ENCODE measurements around the gene AKT2. TPM values are rescaled to one million over a fixed set of nuclear protein-coding genes. Genes with fewer than 3 reads are reported as not detected.

Gene AKT2
- total and polyA plus RNA-seq, 10 of the 15 experiments (the other 5 are each of a cell fraction or from before 2014, with no cell fraction given) = 1.0 to 185 (median 71.5) TPM

GRCh38 chr19:40240332-40240731 is 44.8 kb downstream of the AKT2 start:
- Histone ChIP-seq H3K27ac (ENCODE audit: control insufficient read depth, insufficient read depth) (no peak overlapping the region), H3K4me1 (ENCODE audit: control insufficient read depth, insufficient read depth, low read length) (no peaks in the 10 kb centered on the region), H3K79me2 (ENCODE audit: control insufficient read depth, insufficient read depth, low read length) (no peaks in the 10 kb centered on the region), H3K27me3 (replicated peaks in 1 of 2; ENCODE audit: control insufficient read depth in 2 of 2, insufficient read depth in 2 of 2, low read length in 1 of 2) (no peaks in the 10 kb centered on the region), H3K36me3 (ENCODE audit: control insufficient read depth in 2 of 2, insufficient read depth in 2 of 2, low read length in 1 of 2) (peaks cover 25 to 41% of the 10 kb centered on the region in 2 experiments; a peak in 3 of 4 replicates), H3K4me2 (ENCODE audit: control insufficient read depth, insufficient read depth) (no peak overlapping the region), H3K9me3 (replicated peaks; ENCODE audit: control insufficient read depth, insufficient read depth, low read length) (no peaks in the 10 kb centered on the region), H2AFZ (ENCODE audit: control insufficient read depth, low read depth, low read length) (no peak overlapping the region), H4K20me1 (ENCODE audit: control insufficient read depth, insufficient read depth) (no peaks in the 10 kb centered on the region), H3K4me3 (no peak overlapping the region), H3K9ac (ENCODE audit: control insufficient read depth, insufficient read depth, low read length) (no peak overlapping the region)
- ChIA-PET CTCF (no interaction called here), POLR2A (no interaction called here), SMC1A (ENCODE audit: uncharacterized antibody, unreplicated experiment) (no interaction called here), RAD21 (ENCODE audit: unreplicated experiment) (no interaction called here)
- in situ Hi-C loops (cut with MboI) = no loop called here
- BruUV-seq (replicated peaks) = no TSS peak
- no peak for DNase-seq (ENCODE audit: low read depth, low spot score)
- intact Hi-C loops (cut with micrococcal nuclease; ENCODE audit: unreplicated experiment) = no loop called here
- TF ChIP-seq RAD21 (IDR thresholded peaks at IDR 0.05; ENCODE audit: insufficient read depth, low read depth, low read length) (no peak), RB1 (IDR thresholded peaks at IDR 0.05; ENCODE audit: borderline replicate concordance) (no peak), MEF2B (IDR thresholded peaks at IDR 0.05; ENCODE audit: partially characterized antibody, poor library complexity, severe bottlenecking) (no peak), HSF1 (IDR thresholded peaks at IDR 0.05; ENCODE audit: low read depth, low read length) (no peak), ZNF207 (IDR thresholded peaks at IDR 0.05; ENCODE audit: borderline replicate concordance) (no peak), NKRF (conservative IDR thresholded peaks at IDR 0.05) (no peak), NR2F1 (conservative IDR thresholded peaks at IDR 0.05) (no peak), MYC (IDR thresholded peaks at IDR 0.05; ENCODE audit: insufficient read depth, insufficient read length, insufficient replicate concordance, low read length, severe bottlenecking) (no peak), SKIL (IDR thresholded peaks at IDR 0.05; ENCODE audit: low read depth, poor library complexity, severe bottlenecking) (no peak), SIX5 (IDR thresholded peaks at IDR 0.05; ENCODE audit: low read depth, low read length, severe bottlenecking) (no peak), ELK1 (IDR thresholded peaks at IDR 0.05; ENCODE audit: low read depth, low read length) (no peak), ZZZ3 (IDR thresholded peaks at IDR 0.05; ENCODE audit: control insufficient read depth, insufficient read length, low read depth) (no peak), KAT2A (conservative IDR thresholded peaks at IDR 0.05; ENCODE audit: control insufficient read depth, low read depth, low read length) (no peak), STAT3 (IDR thresholded peaks at IDR 0.05; ENCODE audit: low read depth, low read length) (no peak), E2F4 (IDR thresholded peaks at IDR 0.05; ENCODE audit: low read depth, low read length) (no peak), SUZ12 (IDR thresholded peaks at IDR 0.05; ENCODE audit: unreplicated experiment) (no peak), SP1 (IDR thresholded peaks at IDR 0.05; ENCODE audit: low read depth, low read length) (no peak)
- FAIRE-seq = no peak
- WGBS (ENCODE audit: insufficient coverage, insufficient replicate concordance, low lambda C conversion rate, missing lambda C conversion rate) = 60% methylated on average over 6 of the region's 6 CpGs
- ATAC-seq = no peak

Data from GM12878 (cell line).